ENCODE data around the gene ASIC3.

DNA sequence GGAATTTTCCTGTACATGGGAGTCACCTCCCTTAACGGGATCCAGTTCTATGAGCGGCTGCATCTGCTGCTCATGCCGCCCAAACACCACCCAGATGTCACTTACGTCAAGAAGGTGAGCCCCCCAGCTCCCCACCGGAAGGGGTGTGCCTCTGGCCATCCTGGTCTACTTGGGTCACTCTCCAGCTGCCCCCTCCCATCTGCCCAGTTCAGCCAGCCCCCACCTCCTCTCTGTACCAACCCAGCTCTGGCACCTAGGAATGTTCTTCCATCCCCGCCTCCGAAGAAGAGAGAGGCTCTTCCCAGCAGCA is 27.3 kb downstream of the ASIC3 start:
- TF ChIP-seq, protein P1, sequence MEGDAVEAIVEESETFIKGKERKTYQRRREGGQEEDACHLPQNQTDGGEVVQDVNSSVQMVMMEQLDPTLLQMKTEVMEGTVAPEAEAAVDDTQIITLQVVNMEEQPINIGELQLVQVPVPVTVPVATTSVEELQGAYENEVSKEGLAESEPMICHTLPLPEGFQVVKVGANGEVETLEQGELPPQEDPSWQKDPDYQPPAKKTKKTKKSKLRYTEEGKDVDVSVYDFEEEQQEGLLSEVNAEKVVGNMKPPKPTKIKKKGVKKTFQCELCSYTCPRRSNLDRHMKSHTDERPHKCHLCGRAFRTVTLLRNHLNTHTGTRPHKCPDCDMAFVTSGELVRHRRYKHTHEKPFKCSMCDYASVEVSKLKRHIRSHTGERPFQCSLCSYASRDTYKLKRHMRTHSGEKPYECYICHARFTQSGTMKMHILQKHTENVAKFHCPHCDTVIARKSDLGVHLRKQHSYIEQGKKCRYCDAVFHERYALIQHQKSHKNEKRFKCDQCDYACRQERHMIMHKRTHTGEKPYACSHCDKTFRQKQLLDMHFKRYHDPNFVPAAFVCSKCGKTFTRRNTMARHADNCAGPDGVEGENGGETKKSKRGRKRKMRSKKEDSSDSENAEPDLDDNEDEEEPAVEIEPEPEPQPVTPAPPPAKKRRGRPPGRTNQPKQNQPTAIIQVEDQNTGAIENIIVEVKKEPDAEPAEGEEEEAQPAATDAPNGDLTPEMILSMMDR (IDR thresholded peaks at IDR 0.05) = no peak
- no peak for TF ChIP-seq BHLHE40 (IDR thresholded peaks at IDR 0.05; ENCODE audit: low read depth, low read length)
- TF ChIP-seq, protein P2, sequence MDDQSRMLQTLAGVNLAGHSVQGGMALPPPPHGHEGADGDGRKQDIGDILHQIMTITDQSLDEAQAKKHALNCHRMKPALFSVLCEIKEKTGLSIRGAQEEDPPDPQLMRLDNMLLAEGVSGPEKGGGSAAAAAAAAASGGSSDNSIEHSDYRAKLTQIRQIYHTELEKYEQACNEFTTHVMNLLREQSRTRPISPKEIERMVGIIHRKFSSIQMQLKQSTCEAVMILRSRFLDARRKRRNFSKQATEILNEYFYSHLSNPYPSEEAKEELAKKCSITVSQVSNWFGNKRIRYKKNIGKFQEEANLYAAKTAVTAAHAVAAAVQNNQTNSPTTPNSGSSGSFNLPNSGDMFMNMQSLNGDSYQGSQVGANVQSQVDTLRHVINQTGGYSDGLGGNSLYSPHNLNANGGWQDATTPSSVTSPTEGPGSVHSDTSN (IDR thresholded peaks at IDR 0.05) = no peak
- no peak for TF ChIP-seq POLR2A (IDR thresholded peaks at IDR 0.05; ENCODE audit: low read length)
- TF ChIP-seq KDM5A (IDR thresholded peaks at IDR 0.05) = no peak
- TF ChIP-seq HDAC2 (IDR thresholded peaks at IDR 0.05) = no peak
- no peak for TF ChIP-seq SREBF2 (IDR thresholded peaks at IDR 0.05)

Data from A549 (cell line).